Heart right ventricle (tissue), 16 donors: ENCODE data around the gene TAB2. TPM values are rescaled to one million over a fixed set of nuclear protein-coding genes. Genes with fewer than 3 reads are reported as not detected.

ENCODE experiments used
- ATAC-seq, 8 donors: fragments of 200-7000 bp; cut with Tn5 transposase; one replicate each; pipeline ENCODE4 v1.9.1; 2020; ENCODE audit warnings: mild to moderate bottlenecking in 8 of 8, moderate library complexity in 8 of 8, moderate number of reproducible peaks in 1 of 8
- DNase-seq, 2 donors: peaks; one replicate each; pipeline ENCODE4 v3.0.0-alpha.2; 2020
- H3K27ac ChIP-seq, 10 donors: fragments of 200-600 bp; sonication (generic) in 2 of 10; one replicate each; pipeline versions ENCODE4 v1.5.0 to v1.8.0; 2020 to 2022; ENCODE audit warnings: mild to moderate bottlenecking in 3 of 10
- H3K27me3 ChIP-seq, 7 donors: fragments of 200-600 bp; one replicate each; pipeline ENCODE4 v1.8.0; 2021 to 2022; ENCODE audit warnings: mild to moderate bottlenecking in 2 of 7
- H3K36me3 ChIP-seq, 9 donors: fragments of 200-600 bp; sonication (generic) in 1 of 9; one replicate each; pipeline versions ENCODE4 v1.5.0 to v1.8.0; 2020 to 2022; ENCODE audit warnings: mild to moderate bottlenecking in 2 of 9
- H3K4me1 ChIP-seq, 9 donors: fragments of 200-600 bp; sonication (generic) in 1 of 9; one replicate each; pipeline versions ENCODE4 v1.5.0 to v1.8.0; 2020 to 2022; ENCODE audit warnings: mild to moderate bottlenecking in 4 of 9
- H3K4me3 ChIP-seq, 10 donors: fragments of 200-600 bp; sonication (generic) in 2 of 10; one replicate each; pipeline versions ENCODE4 v1.5.0 to v1.8.0; 2020 to 2022; ENCODE audit warnings: mild to moderate bottlenecking in 7 of 10, moderate library complexity in 2 of 10
- H3K9me3 ChIP-seq, 11 donors: fragments of 200-600 bp in 10 of 11; sonication (generic) in 2 of 11; one replicate each; pipeline versions ENCODE4 v1.5.0 to v1.8.0; 2013 to 2022; ENCODE audit warnings: mild to moderate bottlenecking in 2 of 11, control low read depth in 1 of 11, moderate library complexity in 1 of 11
- CTCF ChIP-seq, 9 donors: fragments of 200-600 bp; sonication (generic) in 2 of 9; IDR thresholded peaks; one replicate each; pipeline versions ENCODE4 v1.5.0 to v1.8.0; 2021 to 2022; ENCODE audit warnings: antibody characterized with exemption in 9 of 9, mild to moderate bottlenecking in 5 of 9, moderate library complexity in 1 of 9
- WGBS, 2 donors: extraction: QIAGEN DNeasy Blood & Tissue Kit; methylation state at CpG; one replicate each; pipeline ENCODE4 v1.1.7; 2013; ENCODE audit warnings: inconsistent platforms in 1 of 2; 5-methylcytosine and 5-hydroxymethylcytosine counted together
- intact Hi-C, 10 donors: fragments of 100-400 bp; cut with DNase I; formaldehyde crosslinking; loops; one replicate each; pipeline versions ENCODE4 v1.11.1 to v1.14.2; 2022
- polyA plus RNA-seq, 2 donors: library from polyadenylated mRNA; stranded (reverse); fragments of 200-250 nt; gene quantifications; one replicate each; pipeline ENCODE4 v1.2.3, GENCODE V29; 2013
- total RNA-seq, 10 donors: library from RNA; stranded (reverse); fragmentation: NEBNext Ultra II Directional in 3 of 10; extraction: Animal tissue kit (Norgen Biotek cat#: 25700) in 3 of 10; gene quantifications; one replicate each; pipeline versions ENCODE4 v1.2.1 to v1.2.4, GENCODE V29; 2021 to 2023
- donor health status: Arrhythmogenic right ventricular cardiomyopathy.
- donor health status: ischemic (EF 13 %, LVEDD 7.1; RV severe dilation, severe dysfunction).
- donor health status: healthy with polysubstance abuse.
- donor health status: DM: no; HTN: yes; CAD: no.
- donor health status: DM: no; HTN: no; CAD: no.
- donor health status: ischemic (EF 25% LVEDD 6.9; RV normal size, moderate dysfunction).
- donor health status: ischemic (EF 25% LVEDD 5.7; RV mildly dilated, moderate dysfunction).
- donor health status: healthy.
- donor health status: DM: yes; HTN: yes; CAD: no.
- donor health status: Ischemic cardiomyopathy.
- donor health status: ischemic (EF 35%, LVEDD 5.7; RV mildly dilated, moderate dysfunction).
- donor health status: nonischemic (EF 11% LVEDD 7.7; RV severe dilation, severe dysfunction).
- donor health status: DM: yes; HTN: yes; CAD: no.
- donor health status: PGD.
- donor health status: ischemic (EF 29% LVEDD 5.4; RV normal size, mild dysfunction).
- donor health status: nonischemic (EF 23%, LVEDD 6.1; RV moderate dilation, normal function).

The TAB2 gene
- total and polyA plus RNA-seq, 12 donors: 13.6 to 72.5 (median 54.3) TPM

GRCh38 chr6:149334201-149334600 lies 16.7 kb downstream of the TAB2 start:
- Histone ChIP-seq H3K9me3 (no peaks in the 10 kb centered on the region), H3K27ac (no peak overlapping the region), H3K27me3 (no peaks in the 10 kb centered on the region), H3K36me3 (no peaks in the 10 kb centered on the region), H3K4me3 (no peak overlapping the region), H3K4me1 (peaks cover 5 to 97% (median 84%) of the 10 kb centered on the region in 9 donors)
- DNase-seq (no peak), ATAC-seq (no peak)
- WGBS, 2 donors: 55 to 57% methylated on average over 3 of the region's 3 CpGs
- intact Hi-C loops: no loop called here
- no peak for TF ChIP-seq CTCF (IDR thresholded peaks at IDR 0.05)

DNA sequence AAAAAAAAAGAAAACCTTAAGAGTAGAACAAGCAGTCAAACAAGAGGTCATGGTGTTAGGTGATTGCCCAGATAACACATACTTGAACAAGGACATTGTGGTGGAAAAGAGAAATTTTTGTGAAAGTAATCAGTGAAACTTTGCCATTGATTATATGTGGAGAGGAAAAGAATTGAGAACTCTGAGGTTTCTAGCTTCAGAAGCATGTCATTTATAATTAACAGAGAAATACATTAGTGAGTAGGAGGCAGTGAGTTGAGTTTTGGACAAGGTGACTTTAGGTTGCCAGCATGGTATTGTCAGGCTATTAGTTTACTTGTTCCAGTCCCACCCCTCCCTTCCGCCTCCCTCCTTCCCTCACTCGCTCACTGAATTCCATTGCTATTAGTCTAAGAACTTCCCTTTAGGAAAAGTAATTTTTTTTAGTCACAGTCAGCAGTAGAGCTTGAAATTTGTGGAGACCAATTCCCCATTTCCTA lies 17.2 kb downstream of the TAB2 start:
- Histone ChIP-seq H3K9me3 (no peaks in the 10 kb centered on the region), H3K4me3 (no peak overlapping the region), H3K36me3 (no peaks in the 10 kb centered on the region), H3K27ac (no peak overlapping the region), H3K4me1 (peaks cover 5 to 94% (median 82%) of the 10 kb centered on the region in 9 donors), H3K27me3 (no peaks in the 10 kb centered on the region)
- ATAC-seq: no peak
- TF ChIP-seq CTCF (IDR thresholded peaks at IDR 0.05): no peak
- intact Hi-C loops: no loop called here
- WGBS, 2 donors: 62 to 68% methylated on average over 2 of the region's 2 CpGs
- DNase-seq: no peak

GRCh38 chr6:149335924-149336608 lies 18.6 kb downstream of the TAB2 start:
- H3K36me3 ChIP-seq: no peaks in the 10 kb centered on the region
- TF ChIP-seq CTCF (IDR thresholded peaks at IDR 0.05): no peak
- H3K9me3 ChIP-seq: no peaks in the 10 kb centered on the region
- no peak overlapping the region for H3K4me3 ChIP-seq
- H3K27me3 ChIP-seq: no peaks in the 10 kb centered on the region
- peak overlapping the region in 1 of 10 donors; percentile 24 for H3K27ac ChIP-seq
- DNase-seq (no peak), ATAC-seq (peak in 2 of 8 donors; percentile 38 to 77)
- intact Hi-C loops: no loop called here
- peaks cover 5 to 94% (median 86%) of the 10 kb centered on the region in 9 donors for H3K4me1 ChIP-seq
- WGBS, 2 donors: 73 to 77% methylated on average over 4 of the region's 4 CpGs

- TF ChIP-seq CTCF (IDR thresholded peaks at IDR 0.05): no peak
- intact Hi-C loops: no loop called here
- H3K9me3 ChIP-seq: no peaks in the 10 kb centered on the region
- H3K4me1 ChIP-seq: peaks cover 5 to 94% (median 86%) of the 10 kb centered on the region in 9 donors
- H3K4me3 ChIP-seq: no peak overlapping the region
- H3K27ac ChIP-seq: peak overlapping the region in 1 of 10 donors; percentile 24
- DNase-seq (no peak), ATAC-seq (peak in 1 of 8 donors; percentile 30)
- H3K36me3 ChIP-seq: no peaks in the 10 kb centered on the region
- H3K27me3 ChIP-seq: no peaks in the 10 kb centered on the region
Observed at GRCh38 chr6:149336609-149336928, 19.1 kb downstream of the TAB2 start.
